ENCODE results near the gene KRTAP2-1. TPM values are rescaled to one million over a fixed set of nuclear protein-coding genes. Genes with fewer than 3 reads are reported as not detected.

KRTAP2-1 gene
- total RNA-seq, 1 donor from 2014 or later = not detected

- ATAC-seq (ENCODE audit: low read depth) (no peak), DNase-seq (no peak)
- ChIA-PET CTCF (no interaction called here), POLR2A (no interaction called here)
- Mint-ChIP-seq H3K27ac (no peak overlapping the region), H3K4me1 (no peaks in the 10 kb centered on the region), H3K4me3 (no peak overlapping the region), H3K9me3 (no peaks in the 10 kb centered on the region), H3K36me3 (ENCODE audit: low read depth) (no peaks in the 10 kb centered on the region), H3K27me3 (peaks cover 15% of the 10 kb centered on the region)
- no peak for TF ChIP-seq CTCF (IDR thresholded peaks at IDR 0.05)
- intact Hi-C loops (cut with micrococcal nuclease) = no loop called here
Measured at GRCh38 chr17:41073676-41074075, 26.6 kb upstream of the KRTAP2-1 start.

GRCh38 chr17:41071606-41072360 is 24.7 kb upstream of the KRTAP2-1 start:
- TF ChIP-seq CTCF (IDR thresholded peaks at IDR 0.05) = no peak
- POLR2A ChIA-PET = no interaction called here
- Mint-ChIP-seq H3K36me3 (ENCODE audit: low read depth) (no peaks in the 10 kb centered on the region), H3K4me1 (no peaks in the 10 kb centered on the region), H3K4me3 (no peak overlapping the region), H3K27me3 (peaks cover 11% of the 10 kb centered on the region), H3K9me3 (no peaks in the 10 kb centered on the region), H3K27ac (no peak overlapping the region)
- DNase-seq (no peak), ATAC-seq (ENCODE audit: low read depth) (no peak)
- CTCF ChIA-PET = no interaction called here
- intact Hi-C loops (cut with micrococcal nuclease) = no loop called here

GRCh38 chr17:41069031-41069430 is 21.9 kb upstream of the KRTAP2-1 start:
- no peak overlapping the region for H3K4me3 Mint-ChIP-seq
- CTCF ChIA-PET = no interaction called here
- ATAC-seq (ENCODE audit: low read depth) (no peak), DNase-seq (no peak)
- H3K27ac Mint-ChIP-seq = no peak overlapping the region
- POLR2A ChIA-PET = no interaction called here
- H3K4me1 Mint-ChIP-seq = no peaks in the 10 kb centered on the region
- intact Hi-C loops (cut with micrococcal nuclease) = no loop called here
- no peak for TF ChIP-seq CTCF (IDR thresholded peaks at IDR 0.05)
- H3K36me3 Mint-ChIP-seq (ENCODE audit: low read depth) = no peaks in the 10 kb centered on the region
- no peaks in the 10 kb centered on the region for H3K9me3 Mint-ChIP-seq
- H3K27me3 Mint-ChIP-seq = peaks cover 4% of the 10 kb centered on the region

GRCh38 chr17:41067281-41067680 is 20.2 kb upstream of the KRTAP2-1 start:
- ATAC-seq (ENCODE audit: low read depth) = no peak
- H3K27ac Mint-ChIP-seq = no peak overlapping the region

More at GRCh38 chr17:41067281-41067680, 20.2 kb upstream of the KRTAP2-1 start:
- H3K9me3 Mint-ChIP-seq = no peaks in the 10 kb centered on the region
- H3K4me1 Mint-ChIP-seq = no peaks in the 10 kb centered on the region
- intact Hi-C loops (cut with micrococcal nuclease) = no loop called here
- DNase-seq = no peak
- H3K27me3 Mint-ChIP-seq = peaks cover 4% of the 10 kb centered on the region
- ChIA-PET CTCF (no interaction called here), POLR2A (no interaction called here)
- no peak for TF ChIP-seq CTCF (IDR thresholded peaks at IDR 0.05)
- no peaks in the 10 kb centered on the region for H3K36me3 Mint-ChIP-seq (ENCODE audit: low read depth)
- no peak overlapping the region for H3K4me3 Mint-ChIP-seq

All from activated B cell treated with CpG ODN at 0.5 μM for 24 hours (primary cell).